ENCODE results near the gene PSD2. TPM values are rescaled to one million over a fixed set of nuclear protein-coding genes. Genes with fewer than 3 reads are reported as not detected.

Gene PSD2
- total RNA-seq, 1 donor from 2014 or later = 0.25 TPM

DNA sequence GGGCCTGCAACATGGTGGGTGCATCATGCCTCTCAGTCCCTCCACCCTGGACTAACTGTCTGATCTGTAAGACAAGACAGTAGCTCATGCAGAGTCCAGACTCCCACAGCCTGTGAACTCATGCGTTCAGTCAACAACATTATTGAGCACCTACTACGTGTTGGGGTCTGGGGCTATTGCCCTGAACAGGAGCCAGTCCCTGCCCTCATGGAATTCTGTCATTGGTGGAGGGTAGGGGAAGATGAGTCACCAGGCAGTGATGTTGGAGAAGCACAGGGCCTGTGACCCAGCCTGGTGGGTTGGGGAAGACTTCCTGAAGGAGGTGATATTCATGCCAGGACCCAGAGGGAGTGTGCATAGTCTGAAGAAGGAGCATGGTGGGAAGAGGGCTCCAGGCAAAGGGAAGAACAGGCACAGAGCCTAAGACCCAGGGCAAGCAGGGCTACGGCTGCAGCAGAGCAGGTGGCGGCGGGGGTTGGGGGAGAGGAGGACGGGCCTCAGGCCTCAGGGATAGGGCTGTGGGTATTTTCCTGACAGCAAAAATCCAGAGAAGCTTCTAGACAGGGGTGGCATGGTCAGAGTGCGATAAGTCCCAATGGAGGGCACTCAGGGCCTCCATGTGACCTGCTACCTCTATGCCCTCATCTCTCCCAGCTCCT is 26.7 kb upstream of the PSD2 start:
- H3K79me2 ChIP-seq (ENCODE audit: insufficient read depth, low read length) = no peaks in the 10 kb centered on the region
- no peak overlapping the region for H3K27ac ChIP-seq (ENCODE audit: low read depth, low read length)
- no peak overlapping the region for H3K27ac Mint-ChIP-seq (ENCODE audit: unreplicated experiment)
- H3K27me3 ChIP-seq (ENCODE audit: insufficient read depth, low read length) = peaks cover 7% of the 10 kb centered on the region
- H2AFZ ChIP-seq (ENCODE audit: low read depth, low read length) = no peak overlapping the region
- no peak overlapping the region for H3K4me2 ChIP-seq (ENCODE audit: low read length)
- H3K36me3 Mint-ChIP-seq (ENCODE audit: low read depth, unreplicated experiment) = peaks cover 4% of the 10 kb centered on the region
- peaks cover 4% of the 10 kb centered on the region for H3K4me1 ChIP-seq (ENCODE audit: insufficient read depth, low read length)
- H3K4me3 ChIP-seq (ENCODE audit: insufficient read depth, low read depth, low read length) = no peak overlapping the region
- no peak overlapping the region for H3K9ac ChIP-seq (ENCODE audit: low read length)
- TF ChIP-seq, protein P1, sequence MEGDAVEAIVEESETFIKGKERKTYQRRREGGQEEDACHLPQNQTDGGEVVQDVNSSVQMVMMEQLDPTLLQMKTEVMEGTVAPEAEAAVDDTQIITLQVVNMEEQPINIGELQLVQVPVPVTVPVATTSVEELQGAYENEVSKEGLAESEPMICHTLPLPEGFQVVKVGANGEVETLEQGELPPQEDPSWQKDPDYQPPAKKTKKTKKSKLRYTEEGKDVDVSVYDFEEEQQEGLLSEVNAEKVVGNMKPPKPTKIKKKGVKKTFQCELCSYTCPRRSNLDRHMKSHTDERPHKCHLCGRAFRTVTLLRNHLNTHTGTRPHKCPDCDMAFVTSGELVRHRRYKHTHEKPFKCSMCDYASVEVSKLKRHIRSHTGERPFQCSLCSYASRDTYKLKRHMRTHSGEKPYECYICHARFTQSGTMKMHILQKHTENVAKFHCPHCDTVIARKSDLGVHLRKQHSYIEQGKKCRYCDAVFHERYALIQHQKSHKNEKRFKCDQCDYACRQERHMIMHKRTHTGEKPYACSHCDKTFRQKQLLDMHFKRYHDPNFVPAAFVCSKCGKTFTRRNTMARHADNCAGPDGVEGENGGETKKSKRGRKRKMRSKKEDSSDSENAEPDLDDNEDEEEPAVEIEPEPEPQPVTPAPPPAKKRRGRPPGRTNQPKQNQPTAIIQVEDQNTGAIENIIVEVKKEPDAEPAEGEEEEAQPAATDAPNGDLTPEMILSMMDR (IDR thresholded peaks at IDR 0.05; ENCODE audit: insufficient read depth, low read depth, low read length) = no peak
- no peak for TF ChIP-seq EZH2 (IDR thresholded peaks at IDR 0.05; ENCODE audit: insufficient read depth, low read length)
- H3K4me1 Mint-ChIP-seq (ENCODE audit: low read depth, unreplicated experiment) = peaks cover 10% of the 10 kb centered on the region
- H3K9me3 ChIP-seq (ENCODE audit: insufficient read depth, low read depth, low read length) = no peaks in the 10 kb centered on the region
- peaks cover 22% of the 10 kb centered on the region for H3K27me3 Mint-ChIP-seq (ENCODE audit: low read depth, unreplicated experiment)
- no peak for FAIRE-seq
- peaks cover 2% of the 10 kb centered on the region for H3K9me3 Mint-ChIP-seq (ENCODE audit: unreplicated experiment)
- H3K36me3 ChIP-seq (ENCODE audit: insufficient read depth, low read length) = no peaks in the 10 kb centered on the region
- no peak for DNase-seq (ENCODE audit: low read depth)
- no peaks in the 10 kb centered on the region for H4K20me1 ChIP-seq (ENCODE audit: insufficient read depth, low read length)
- H3K4me3 Mint-ChIP-seq (ENCODE audit: unreplicated experiment) = no peak overlapping the region

DNA sequence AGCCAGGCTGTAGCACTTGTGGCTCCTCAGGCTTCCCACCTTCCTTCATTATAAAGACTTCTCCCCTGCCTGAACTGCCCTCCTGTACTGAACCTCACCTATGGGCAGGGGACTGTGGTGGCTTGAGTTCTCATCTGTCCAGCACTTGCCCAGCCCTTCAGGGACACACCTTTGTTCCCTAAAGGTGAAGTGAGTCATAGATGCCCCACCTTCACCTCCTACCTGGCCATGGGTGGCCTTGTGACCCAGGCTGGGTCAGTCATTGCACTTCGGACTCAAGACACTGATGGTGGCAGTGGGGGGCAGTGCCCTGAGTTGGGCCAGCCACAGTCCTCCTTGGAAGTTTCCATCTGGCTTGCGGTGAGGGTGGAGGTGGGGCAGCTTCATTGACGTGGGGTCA is 26.1 kb upstream of the PSD2 start:
- Histone ChIP-seq H3K4me1 (ENCODE audit: insufficient read depth, low read length) (peaks cover 4% of the 10 kb centered on the region), H2AFZ (ENCODE audit: low read depth, low read length) (no peak overlapping the region), H3K4me2 (ENCODE audit: low read length) (no peak overlapping the region), H3K27ac (ENCODE audit: low read depth, low read length) (no peak overlapping the region), H3K36me3 (ENCODE audit: insufficient read depth, low read length) (no peaks in the 10 kb centered on the region), H3K79me2 (ENCODE audit: insufficient read depth, low read length) (no peaks in the 10 kb centered on the region), H3K9ac (ENCODE audit: low read length) (no peak overlapping the region), H3K27me3 (ENCODE audit: insufficient read depth, low read length) (peaks cover 7% of the 10 kb centered on the region), H3K4me3 (ENCODE audit: insufficient read depth, low read depth, low read length) (no peak overlapping the region), H3K9me3 (ENCODE audit: insufficient read depth, low read depth, low read length) (no peaks in the 10 kb centered on the region), H4K20me1 (ENCODE audit: insufficient read depth, low read length) (no peaks in the 10 kb centered on the region)
- Mint-ChIP-seq H3K9me3 (ENCODE audit: unreplicated experiment) (peaks cover 2% of the 10 kb centered on the region), H3K4me3 (ENCODE audit: unreplicated experiment) (no peak overlapping the region), H3K27me3 (ENCODE audit: low read depth, unreplicated experiment) (peaks cover 23% of the 10 kb centered on the region), H3K4me1 (ENCODE audit: low read depth, unreplicated experiment) (peaks cover 8% of the 10 kb centered on the region), H3K36me3 (ENCODE audit: low read depth, unreplicated experiment) (peaks cover 4% of the 10 kb centered on the region), H3K27ac (ENCODE audit: unreplicated experiment) (peak overlapping the region; percentile 41)
- DNase-seq (ENCODE audit: low read depth) = no peak
- no peak for FAIRE-seq
- TF ChIP-seq EZH2 (IDR thresholded peaks at IDR 0.05; ENCODE audit: insufficient read depth, low read length) = no peak
- TF ChIP-seq, protein P1 (IDR thresholded peaks at IDR 0.05; ENCODE audit: insufficient read depth, low read depth, low read length) = no peak

DNA sequence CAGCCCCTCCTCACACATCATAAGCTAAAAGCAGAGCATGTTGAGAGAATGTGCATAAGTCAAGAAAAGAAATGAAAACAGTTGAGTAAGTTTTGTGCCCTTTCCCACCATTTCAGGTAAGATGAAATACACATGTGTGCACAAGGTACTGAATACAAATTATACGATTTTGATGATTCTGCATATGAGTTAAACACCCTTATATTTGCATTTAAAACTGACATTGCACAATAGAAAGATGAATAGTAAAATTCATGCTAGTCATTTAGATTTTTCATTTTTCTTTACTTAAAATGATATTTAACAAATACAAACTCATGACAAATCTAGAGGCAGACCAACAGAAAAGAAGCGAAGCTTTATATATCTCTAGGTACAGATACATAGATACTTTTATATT is 24.9 kb upstream of the PSD2 start:
- no peak for TF ChIP-seq EZH2 (IDR thresholded peaks at IDR 0.05; ENCODE audit: insufficient read depth, low read length)
- TF ChIP-seq, protein P1 (IDR thresholded peaks at IDR 0.05; ENCODE audit: insufficient read depth, low read depth, low read length) = no peak
- H3K9me3 Mint-ChIP-seq (ENCODE audit: unreplicated experiment) = peaks cover 2% of the 10 kb centered on the region
- no peak for FAIRE-seq

More for the DNA sequence above, 24.9 kb upstream of the PSD2 start:
- H3K9ac ChIP-seq (ENCODE audit: low read length) = no peak overlapping the region
- H4K20me1 ChIP-seq (ENCODE audit: insufficient read depth, low read length) = no peaks in the 10 kb centered on the region
- H3K4me1 ChIP-seq (ENCODE audit: insufficient read depth, low read length) = peaks cover 4% of the 10 kb centered on the region
- no peak overlapping the region for H3K4me2 ChIP-seq (ENCODE audit: low read length)
- H3K27ac ChIP-seq (ENCODE audit: low read depth, low read length) = no peak overlapping the region
- Mint-ChIP-seq H3K27ac (ENCODE audit: unreplicated experiment) (no peak overlapping the region), H3K27me3 (ENCODE audit: low read depth, unreplicated experiment) (peaks cover 23% of the 10 kb centered on the region), H3K36me3 (ENCODE audit: low read depth, unreplicated experiment) (peaks cover 4% of the 10 kb centered on the region), H3K4me1 (ENCODE audit: low read depth, unreplicated experiment) (peaks cover 5% of the 10 kb centered on the region), H3K4me3 (ENCODE audit: unreplicated experiment) (no peak overlapping the region)
- H2AFZ ChIP-seq (ENCODE audit: low read depth, low read length) = no peak overlapping the region
- no peak for DNase-seq (ENCODE audit: low read depth)
- no peak overlapping the region for H3K4me3 ChIP-seq (ENCODE audit: insufficient read depth, low read depth, low read length)
- peaks cover 4% of the 10 kb centered on the region for H3K27me3 ChIP-seq (ENCODE audit: insufficient read depth, low read length)
- H3K36me3 ChIP-seq (ENCODE audit: insufficient read depth, low read length) = no peaks in the 10 kb centered on the region
- H3K9me3 ChIP-seq (ENCODE audit: insufficient read depth, low read depth, low read length) = no peaks in the 10 kb centered on the region
- H3K79me2 ChIP-seq (ENCODE audit: insufficient read depth, low read length) = no peaks in the 10 kb centered on the region

Measured in astrocyte (in vitro differentiated cells and primary cell).